ENCODE measurements around the gene DLK2.
"Not testable (repeated sequence)": the region's sequence is repeated elsewhere in the genome, so short reads cannot be mapped to it uniquely, and the experiment has no call there.

Gene DLK2

GRCh38 chr6:43437700-43438099 lies 17.6 kb downstream of the DLK2 start:
- no peak for TF ChIP-seq JUND (IDR thresholded peaks at IDR 0.05; ENCODE audit: low read depth)
- in situ Hi-C loops (cut with HindIII; ENCODE audit: low pct_unique_long_range_greater_than_20kb, low sequenced_read_pairs), result no loop called here
- no peak for DNase-seq (ENCODE audit: low read depth in 1 of 2, low spot score in 1 of 2)

GRCh38 chr6:43436577-43437282 lies 18.6 kb downstream of the DLK2 start:
- in situ Hi-C loops (cut with HindIII; ENCODE audit: low pct_unique_long_range_greater_than_20kb, low sequenced_read_pairs), result no loop called here
- peak in 1 of 2 experiments; percentile 41 for DNase-seq (ENCODE audit: low read depth in 1 of 2, low spot score in 1 of 2)
- TF ChIP-seq JUND (IDR thresholded peaks at IDR 0.05; ENCODE audit: low read depth), result no peak

GRCh38 chr6:43435682-43436437 lies 19.5 kb downstream of the DLK2 start:
- no peak for TF ChIP-seq JUND (IDR thresholded peaks at IDR 0.05; ENCODE audit: low read depth)
- in situ Hi-C loops (cut with HindIII; ENCODE audit: low pct_unique_long_range_greater_than_20kb, low sequenced_read_pairs), result no loop called here
- DNase-seq (ENCODE audit: low read depth in 1 of 2, low spot score in 1 of 2), result no peak

- no peak for TF ChIP-seq JUND (IDR thresholded peaks at IDR 0.05; ENCODE audit: low read depth)
- in situ Hi-C loops (cut with HindIII; ENCODE audit: low pct_unique_long_range_greater_than_20kb, low sequenced_read_pairs), result no loop called here
- DNase-seq (ENCODE audit: low read depth in 1 of 2, low spot score in 1 of 2), result no peak
Observed at GRCh38 chr6:43434943-43435342, 20.4 kb downstream of the DLK2 start.

- in situ Hi-C loops (cut with HindIII; ENCODE audit: low pct_unique_long_range_greater_than_20kb, low sequenced_read_pairs), result no loop called here
- DNase-seq (ENCODE audit: low read depth in 1 of 2, low spot score in 1 of 2), result no peak
- TF ChIP-seq JUND (IDR thresholded peaks at IDR 0.05; ENCODE audit: low read depth), result no peak
Observed at GRCh38 chr6:43434001-43434840, 21.1 kb downstream of the DLK2 start.

GRCh38 chr6:43433148-43433547 lies 22.2 kb downstream of the DLK2 start:
- in situ Hi-C loops (cut with HindIII; ENCODE audit: low pct_unique_long_range_greater_than_20kb, low sequenced_read_pairs), result no loop called here
- DNase-seq (ENCODE audit: low read depth in 1 of 2, low spot score in 1 of 2), result no peak
- no peak for TF ChIP-seq JUND (IDR thresholded peaks at IDR 0.05; ENCODE audit: low read depth)

- no peak for DNase-seq (ENCODE audit: low read depth in 1 of 2, low spot score in 1 of 2)
- in situ Hi-C loops (cut with HindIII; ENCODE audit: low pct_unique_long_range_greater_than_20kb, low sequenced_read_pairs), result no loop called here
- no peak for TF ChIP-seq JUND (IDR thresholded peaks at IDR 0.05; ENCODE audit: low read depth)
Observed at GRCh38 chr6:43432009-43432945, 23.1 kb downstream of the DLK2 start.

GRCh38 chr6:43428874-43429273 lies 26.5 kb downstream of the DLK2 start:
- TF ChIP-seq JUND (IDR thresholded peaks at IDR 0.05; ENCODE audit: low read depth), result no peak
- no peak for DNase-seq (ENCODE audit: low read depth in 1 of 2, low spot score in 1 of 2)
- in situ Hi-C loops (cut with HindIII; ENCODE audit: low pct_unique_long_range_greater_than_20kb, low sequenced_read_pairs), result no loop called here

- in situ Hi-C loops (cut with HindIII; ENCODE audit: low pct_unique_long_range_greater_than_20kb, low sequenced_read_pairs), result no loop called here
- TF ChIP-seq JUND (IDR thresholded peaks at IDR 0.05; ENCODE audit: low read depth), result no peak
- DNase-seq (ENCODE audit: low read depth in 1 of 2, low spot score in 1 of 2), result no peak
Observed at GRCh38 chr6:43428112-43428570, 27.2 kb downstream of the DLK2 start.

- in situ Hi-C loops (cut with HindIII; ENCODE audit: low pct_unique_long_range_greater_than_20kb, low sequenced_read_pairs), result no loop called here
- no peak for TF ChIP-seq JUND (IDR thresholded peaks at IDR 0.05; ENCODE audit: low read depth)
- DNase-seq (ENCODE audit: low read depth in 1 of 2, low spot score in 1 of 2), result peak; percentile 95
Observed at GRCh38 chr6:43427406-43428111, 27.8 kb downstream of the DLK2 start, which contains the start of gene ABCC10. TSS of gene ABCC10 (plus strand) at chr6:43427541. CDS start at chr6:43427979, 438 bp downstream.

GRCh38 chr6:43426928-43427405 lies 28.4 kb downstream of the DLK2 start:
- no peak for DNase-seq (ENCODE audit: low read depth in 1 of 2, low spot score in 1 of 2)
- in situ Hi-C loops (cut with HindIII; ENCODE audit: low pct_unique_long_range_greater_than_20kb, low sequenced_read_pairs), result no loop called here
- TF ChIP-seq JUND (IDR thresholded peaks at IDR 0.05; ENCODE audit: low read depth), result no peak

- DNase-seq (ENCODE audit: low read depth in 1 of 2, low spot score in 1 of 2); in situ Hi-C loops (cut with HindIII; ENCODE audit: low pct_unique_long_range_greater_than_20kb, low sequenced_read_pairs): not testable (repeated sequence)
Observed at GRCh38 chr6:43425083-43425482, 30.3 kb downstream of the DLK2 start.
